Fibroblast of the aortic adventitia (primary cell): Measurements from ENCODE around the gene SDCCAG8. TPM values are rescaled to one million over a fixed set of nuclear protein-coding genes. Genes with fewer than 3 reads are reported as not detected.

Source experiments
- DNase-seq: peaks from one replicate; pipeline ENCODE4 v3.0.0-alpha.2; 2010; ENCODE audit warnings: low read depth
- H3K4me3 ChIP-seq: 2 replicates; pipeline ENCODE4 v1.5.1; 2011; ENCODE audit warnings: low read depth, mild to moderate bottlenecking, control low read depth, low read length, moderate library complexity
- total RNA-seq: library from RNA; depleted of rRNA; stranded (reverse); fragments of >200 nt; gene quantifications from 2 replicates; pipeline ENCODE4 v1.2.3, GENCODE V29; 2012; ENCODE audit warnings: low replicate concordance
- TF ChIP-seq, protein P1 (sequence below): IDR thresholded peaks from 2 replicates; pipeline ENCODE4 v1.5.1; 2011; ENCODE audit warnings: mild to moderate bottlenecking, low read length, control low read depth, inconsistent platforms; ENCODE audit not compliant: insufficient read depth

The SDCCAG8 gene
- total RNA-seq, 1 donor, result 69.2 TPM

DNA sequence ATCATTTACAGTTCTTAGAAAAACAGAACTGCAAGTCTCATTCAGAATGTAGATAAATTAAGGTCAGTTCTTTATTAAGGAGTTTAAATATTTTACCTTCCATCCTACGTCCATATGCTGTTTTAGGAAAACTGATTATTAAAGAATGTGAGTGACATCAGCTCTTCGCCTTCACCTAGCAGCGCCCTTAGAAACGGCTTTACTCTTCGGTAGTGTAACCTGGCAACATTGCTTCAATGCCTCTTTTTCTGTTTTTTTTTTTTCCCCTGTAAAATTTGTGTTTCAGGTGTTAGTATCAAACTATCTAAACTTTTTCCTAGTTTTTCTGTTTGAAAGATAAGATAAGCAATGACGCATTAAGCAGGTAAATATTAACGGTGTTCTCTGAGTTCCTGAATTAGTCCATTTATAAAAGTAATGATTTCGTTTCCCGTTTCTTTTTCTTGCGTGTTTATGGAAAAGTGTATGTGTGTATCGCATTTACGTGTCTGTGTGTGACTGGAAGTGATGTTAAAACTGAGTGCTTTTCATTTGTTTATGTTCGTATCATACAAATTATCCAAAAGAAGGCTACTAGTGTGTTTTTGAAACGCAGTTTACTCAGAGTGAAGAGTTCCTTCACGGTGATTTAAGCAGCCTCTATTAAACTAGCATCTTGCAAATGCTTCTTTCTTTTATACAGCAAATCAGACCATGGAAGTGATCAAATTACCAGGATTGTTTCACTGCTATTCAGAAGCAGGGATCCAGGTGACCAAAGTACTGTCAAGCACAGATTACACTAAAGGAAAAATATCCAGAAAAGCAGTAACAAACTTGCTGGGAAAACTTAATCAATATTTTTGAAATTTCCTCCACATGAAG, 139.0 kb downstream of the SDCCAG8 start:
- H3K4me3 ChIP-seq, result no peak overlapping the region
- no peak for DNase-seq
- TF ChIP-seq, protein P1, sequence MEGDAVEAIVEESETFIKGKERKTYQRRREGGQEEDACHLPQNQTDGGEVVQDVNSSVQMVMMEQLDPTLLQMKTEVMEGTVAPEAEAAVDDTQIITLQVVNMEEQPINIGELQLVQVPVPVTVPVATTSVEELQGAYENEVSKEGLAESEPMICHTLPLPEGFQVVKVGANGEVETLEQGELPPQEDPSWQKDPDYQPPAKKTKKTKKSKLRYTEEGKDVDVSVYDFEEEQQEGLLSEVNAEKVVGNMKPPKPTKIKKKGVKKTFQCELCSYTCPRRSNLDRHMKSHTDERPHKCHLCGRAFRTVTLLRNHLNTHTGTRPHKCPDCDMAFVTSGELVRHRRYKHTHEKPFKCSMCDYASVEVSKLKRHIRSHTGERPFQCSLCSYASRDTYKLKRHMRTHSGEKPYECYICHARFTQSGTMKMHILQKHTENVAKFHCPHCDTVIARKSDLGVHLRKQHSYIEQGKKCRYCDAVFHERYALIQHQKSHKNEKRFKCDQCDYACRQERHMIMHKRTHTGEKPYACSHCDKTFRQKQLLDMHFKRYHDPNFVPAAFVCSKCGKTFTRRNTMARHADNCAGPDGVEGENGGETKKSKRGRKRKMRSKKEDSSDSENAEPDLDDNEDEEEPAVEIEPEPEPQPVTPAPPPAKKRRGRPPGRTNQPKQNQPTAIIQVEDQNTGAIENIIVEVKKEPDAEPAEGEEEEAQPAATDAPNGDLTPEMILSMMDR, result no peak

DNA sequence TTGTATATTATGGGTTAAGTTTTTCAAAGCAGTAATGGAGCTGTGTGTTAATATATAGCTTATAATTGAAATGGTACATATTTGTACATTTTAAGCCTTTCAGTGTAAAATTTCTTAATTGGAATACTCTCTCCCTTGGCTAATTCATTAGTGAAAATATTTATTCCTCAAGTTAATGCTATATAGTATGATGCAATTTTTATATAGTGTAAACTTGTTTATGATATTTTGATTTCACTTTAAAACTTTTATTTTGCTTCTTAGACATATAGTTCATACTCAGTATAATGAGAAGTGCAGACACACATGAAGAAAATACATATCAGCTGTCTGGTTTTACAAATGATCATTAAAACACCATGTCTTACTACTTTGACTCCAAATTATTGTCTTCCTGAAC, 140.6 kb downstream of the SDCCAG8 start:
- DNase-seq, result no peak
- TF ChIP-seq, protein P1, result no peak
- no peak overlapping the region for H3K4me3 ChIP-seq

DNA sequence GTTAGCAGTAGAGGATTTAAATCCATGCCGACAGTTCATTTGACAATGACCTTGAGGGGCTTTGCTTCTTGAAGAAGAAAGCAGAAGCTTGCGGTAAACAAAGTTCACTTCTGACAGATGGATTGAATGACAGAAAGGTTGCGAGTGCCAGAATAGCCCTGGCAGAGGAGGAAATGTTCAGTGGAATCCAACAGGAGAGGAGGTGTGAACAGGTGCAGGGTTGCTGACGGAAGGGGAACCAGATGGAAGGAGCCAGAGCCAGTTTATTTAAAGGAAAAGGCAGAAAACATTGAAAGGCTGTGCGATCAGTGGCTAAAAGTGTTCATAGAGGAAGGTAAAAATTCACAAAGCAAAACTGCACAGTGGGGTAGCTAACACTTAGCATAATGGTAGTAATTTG, 141.0 kb downstream of the SDCCAG8 start:
- TF ChIP-seq, protein P1, result no peak
- H3K4me3 ChIP-seq, result no peak overlapping the region
- no peak for DNase-seq

DNA sequence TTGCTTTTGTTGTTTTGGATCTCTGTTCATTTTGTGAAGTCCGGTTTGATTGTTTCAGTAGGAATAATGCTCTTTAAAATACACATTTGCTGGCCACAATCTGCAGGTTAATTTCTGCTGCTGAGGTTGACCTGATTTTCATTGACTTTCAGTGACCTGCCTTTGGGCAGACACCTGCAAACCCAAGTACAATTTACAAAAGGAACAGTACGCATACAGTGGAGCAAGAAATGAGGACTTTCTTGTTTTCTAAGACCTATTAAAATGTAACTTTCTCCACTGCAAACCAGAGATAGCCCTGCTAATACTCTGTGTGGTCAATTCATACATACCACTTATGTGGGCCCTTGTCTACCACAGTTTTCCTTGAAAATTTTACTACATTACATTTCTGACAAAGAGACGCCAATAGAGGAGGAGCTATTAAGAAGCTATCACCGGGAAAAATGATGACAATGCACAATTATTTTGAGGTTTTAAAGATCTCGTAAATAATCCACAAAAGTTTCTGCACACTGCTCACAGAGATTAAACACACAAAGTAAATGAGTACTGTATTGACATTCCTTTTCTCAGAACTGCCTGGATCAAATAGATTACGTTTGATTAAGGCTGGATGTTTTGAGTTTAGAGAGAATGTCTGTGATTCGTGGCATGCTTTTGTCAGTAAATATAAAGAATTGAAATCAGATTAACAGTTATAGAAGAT, 141.9 kb downstream of the SDCCAG8 start:
- H3K4me3 ChIP-seq, result no peak overlapping the region
- TF ChIP-seq, protein P1, result no peak
- no peak for DNase-seq

DNA sequence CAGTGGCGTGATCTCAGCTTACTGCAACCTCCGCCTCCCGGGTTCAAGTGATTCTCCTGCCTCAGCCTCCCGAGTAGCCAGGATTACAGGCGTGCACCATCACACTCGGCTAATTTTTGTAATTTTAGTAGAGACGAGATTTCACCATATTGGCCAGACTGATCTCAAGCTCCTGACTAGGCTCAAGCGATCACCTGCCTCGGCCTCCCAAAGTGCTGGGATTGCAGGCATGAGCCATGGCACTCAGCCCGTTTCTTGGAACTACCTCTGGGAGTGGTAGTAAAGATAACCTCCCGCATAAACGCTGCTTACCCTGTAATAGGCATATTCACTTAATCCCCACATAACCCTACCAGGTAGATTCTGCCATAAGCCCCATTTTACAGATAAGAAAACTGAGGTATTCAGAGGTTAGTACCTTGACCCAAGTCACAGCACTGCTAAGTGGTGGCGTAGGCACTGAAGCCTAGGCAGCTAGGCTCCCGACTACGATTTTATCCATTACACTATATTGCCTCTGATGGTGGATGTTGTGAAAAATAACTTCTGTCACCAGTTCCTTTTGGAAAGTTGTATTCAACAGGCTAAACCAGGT, 143.8 kb downstream of the SDCCAG8 start:
- no peak overlapping the region for H3K4me3 ChIP-seq
- no peak for DNase-seq
- TF ChIP-seq, protein P1, result no peak

DNA sequence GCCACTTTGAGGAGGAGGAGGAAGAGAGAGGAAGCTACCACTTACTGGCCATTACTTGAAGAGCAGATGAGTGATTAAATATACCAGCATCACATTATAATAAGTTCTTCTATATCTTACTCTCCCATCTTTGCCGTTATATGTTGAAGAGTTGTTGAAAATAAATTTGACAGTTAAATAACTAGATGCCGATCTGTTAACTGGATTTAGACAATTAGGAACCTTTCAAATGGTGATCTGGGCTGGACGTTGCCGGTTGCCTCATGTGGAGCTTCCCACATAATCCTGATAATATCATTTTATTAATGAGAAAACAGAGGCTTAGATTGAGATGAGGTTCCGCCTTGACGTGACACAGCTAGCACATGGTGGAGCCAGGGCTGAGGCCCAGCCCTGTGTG, 147.0 kb downstream of the SDCCAG8 start:
- H3K4me3 ChIP-seq, result no peak overlapping the region
- TF ChIP-seq, protein P1, result no peak
- DNase-seq, result no peak
